HL-60 (cell line): ENCODE data around the gene DGUOK.
"Not testable (repeated sequence)": the region's sequence is repeated elsewhere in the genome, so short reads cannot be mapped to it uniquely, and the experiment has no call there.

ENCODE experiments used
- CTCF ChIP-seq: IDR thresholded peaks from one replicate; pipeline ENCODE4 v1.5.1; 2011; ENCODE audit warnings: low read length, control low read depth, inconsistent platforms; ENCODE audit not compliant: insufficient read depth
- POLR2AphosphoS5 ChIP-seq: IDR thresholded peaks from 2 replicates; pipeline ENCODE4 v1.6.1; 2012; ENCODE audit warnings: low read depth

- not testable (repeated sequence) for TF ChIP-seq POLR2AphosphoS5, CTCF
Measured at GRCh38 chr2:73887596-73888353, 38.9 kb upstream of the DGUOK start.
